Liver (tissue), 9 donors: ENCODE results near the gene KNDC1. TPM values are rescaled to one million over a fixed set of nuclear protein-coding genes. Genes with fewer than 3 reads are reported as not detected.

Experiments used
- DNase-seq: peaks from one replicate; pipeline ENCODE4 v3.0.0-alpha.2; 2017; ENCODE audit warnings: low spot score
- H3K27ac ChIP-seq, 2 donors: one replicate each; pipeline ENCODE4 v1.7.0; 2013; ENCODE audit warnings: inconsistent platforms in 2 of 2, low read length in 2 of 2, control low read depth in 1 of 2, low read depth in 1 of 2, mild to moderate bottlenecking in 1 of 2
- H3K27me3 ChIP-seq, 4 donors: one replicate each; pipeline versions ENCODE4 v1.6.1 to v1.7.0; 2013; ENCODE audit warnings: low read length in 3 of 4, inconsistent platforms in 1 of 4, mild to moderate bottlenecking in 1 of 4, moderate library complexity in 1 of 4; ENCODE audit not compliant: control insufficient read depth in 4 of 4, insufficient read depth in 4 of 4
- H3K36me3 ChIP-seq, 4 donors: one replicate each; pipeline versions ENCODE4 v1.6.1 to v1.7.0; 2013; ENCODE audit warnings: low read length in 3 of 4, mild to moderate bottlenecking in 3 of 4, low read depth in 1 of 4, moderate library complexity in 1 of 4; ENCODE audit not compliant: control insufficient read depth in 4 of 4, insufficient read depth in 3 of 4
- H3K4me1 ChIP-seq, 4 donors: one replicate each; pipeline versions ENCODE4 v1.6.1 to v1.7.0; 2013; ENCODE audit warnings: low read length in 3 of 4, mild to moderate bottlenecking in 3 of 4, moderate library complexity in 1 of 4; ENCODE audit not compliant: control insufficient read depth in 4 of 4, insufficient read depth in 4 of 4
- H3K4me3 ChIP-seq, 3 donors: one replicate each; pipeline versions ENCODE4 v1.6.1 to v1.7.0; 2013; ENCODE audit warnings: low read length in 3 of 3, control low read depth in 1 of 3, low read depth in 1 of 3, mild to moderate bottlenecking in 1 of 3
- H3K9ac ChIP-seq, 2 donors: one replicate each; pipeline ENCODE4 v1.7.0; 2013; ENCODE audit warnings: low read length in 2 of 2, mild to moderate bottlenecking in 2 of 2, moderate library complexity in 2 of 2, control low read depth in 1 of 2, low read depth in 1 of 2
- H3K9me3 ChIP-seq, 4 donors: one replicate each; pipeline versions ENCODE4 v1.6.1 to v1.7.0; 2013; ENCODE audit warnings: low read length in 3 of 4; ENCODE audit not compliant: control insufficient read depth in 4 of 4
- EGR1 ChIP-seq, 2 donors: IDR thresholded peaks; 2 replicates each; pipeline ENCODE4 v1.6.1; 2016 to 2018; ENCODE audit warnings: antibody characterized with exemption in 2 of 2, low read depth in 2 of 2
- FOXA1 ChIP-seq: IDR thresholded peaks from 2 replicates; pipeline ENCODE4 v1.6.1; 2016; ENCODE audit warnings: antibody characterized with exemption
- FOXA2 ChIP-seq: IDR thresholded peaks from 2 replicates; pipeline ENCODE4 v1.6.1; 2016; ENCODE audit warnings: antibody characterized with exemption
- GABPA ChIP-seq, 2 donors: IDR thresholded peaks in 1 of 2; conservative IDR thresholded peaks in 1 of 2; 2 replicates each; pipeline ENCODE4 v1.6.1; 2016; ENCODE audit warnings: antibody characterized with exemption in 2 of 2, mild to moderate bottlenecking in 1 of 2, moderate library complexity in 1 of 2
- HNF4A ChIP-seq, 2 donors: conservative IDR thresholded peaks; 2 replicates each; pipeline ENCODE4 v1.6.1; 2016; ENCODE audit warnings: antibody characterized with exemption in 2 of 2, mild to moderate bottlenecking in 2 of 2
- HNF4G ChIP-seq: IDR thresholded peaks from 2 replicates; pipeline ENCODE4 v1.6.1; 2016; ENCODE audit warnings: antibody characterized with exemption
- JUND ChIP-seq, 2 donors: IDR thresholded peaks; 2 replicates each; pipeline ENCODE4 v1.6.1; 2016; ENCODE audit warnings: antibody characterized with exemption in 2 of 2
- NR2F2 ChIP-seq: IDR thresholded peaks from 2 replicates; pipeline ENCODE4 v1.6.1; 2016; ENCODE audit warnings: antibody characterized with exemption
- RAD21 ChIP-seq, 2 donors: IDR thresholded peaks; 2 replicates each; pipeline ENCODE4 v1.6.1; 2016; ENCODE audit warnings: antibody characterized with exemption in 2 of 2, mild to moderate bottlenecking in 2 of 2
- RXRA ChIP-seq, 2 donors: IDR thresholded peaks; 2 replicates each; pipeline ENCODE4 v1.6.1; 2017 to 2018; ENCODE audit warnings: antibody characterized with exemption in 2 of 2, mild to moderate bottlenecking in 1 of 2
- SP1 ChIP-seq: IDR thresholded peaks from 2 replicates; pipeline ENCODE4 v1.6.1; 2018; ENCODE audit warnings: antibody characterized with exemption, mild to moderate bottlenecking
- TAF1 ChIP-seq: conservative IDR thresholded peaks from 2 replicates; pipeline ENCODE4 v1.6.1; 2016; ENCODE audit warnings: antibody characterized with exemption, mild to moderate bottlenecking
- YY1 ChIP-seq: IDR thresholded peaks from 2 replicates; pipeline ENCODE4 v1.6.1; 2016; ENCODE audit warnings: antibody characterized with exemption, mild to moderate bottlenecking
- WGBS: extraction: QIAGEN DNeasy Blood & Tissue Kit; methylation state at CpG from one replicate; pipeline ENCODE4 v1.1.7; 2013; 5-methylcytosine and 5-hydroxymethylcytosine counted together
- polyA plus RNA-seq, 2 donors: library from polyadenylated mRNA; stranded (reverse) in 1 of 2; unstranded in 1 of 2; fragments of 200-250 nt in 1 of 2; fragments of >200 nt in 1 of 2; fragmentation: Nextera tagmentation in 1 of 2; extraction: Ambion mirVana in 1 of 2; gene quantifications; one replicate each; pipeline versions ENCODE4 v1.2.1 to v1.2.3, GENCODE V29; 2013 to 2015
- total RNA-seq, 2 donors: library from RNA; depleted of rRNA; stranded (reverse); fragments of >200 nt; gene quantifications; one replicate each; pipeline ENCODE4 v1.2.3, GENCODE V29; 2014
- TF ChIP-seq, protein P1 (sequence below): IDR thresholded peaks from 2 replicates; pipeline ENCODE4 v1.6.1; 2016; ENCODE audit warnings: antibody characterized with exemption
- TF ChIP-seq, protein P2 (sequence below): IDR thresholded peaks from 2 replicates; pipeline ENCODE4 v1.6.1; 2016; ENCODE audit warnings: antibody characterized with exemption
- TF ChIP-seq, protein P3 (sequence below): IDR thresholded peaks from 2 replicates; pipeline ENCODE4 v1.6.1; 2016; ENCODE audit warnings: antibody characterized with exemption
- TF ChIP-seq, protein P4 (sequence below): IDR thresholded peaks from 2 replicates; pipeline ENCODE4 v1.6.1; 2016; ENCODE audit warnings: antibody characterized with exemption, mild to moderate bottlenecking
- TF ChIP-seq, protein P5 (sequence below): fragments of 150-350 bp; IDR thresholded peaks from 2 replicates; pipeline ENCODE4 v1.5.1; 2017; ENCODE audit warnings: improper control_type of control experiment, low read depth, low read length; ENCODE audit not compliant: missing input control
- donor health status: healthy.
- donor health status: healthy.
- donor health status: healthy.
- donor health status: healthy.
- donor health status: healthy.

The KNDC1 gene
- total and polyA plus RNA-seq, 4 donors: 0.53 to 12.9 (median 4.3) TPM

DNA sequence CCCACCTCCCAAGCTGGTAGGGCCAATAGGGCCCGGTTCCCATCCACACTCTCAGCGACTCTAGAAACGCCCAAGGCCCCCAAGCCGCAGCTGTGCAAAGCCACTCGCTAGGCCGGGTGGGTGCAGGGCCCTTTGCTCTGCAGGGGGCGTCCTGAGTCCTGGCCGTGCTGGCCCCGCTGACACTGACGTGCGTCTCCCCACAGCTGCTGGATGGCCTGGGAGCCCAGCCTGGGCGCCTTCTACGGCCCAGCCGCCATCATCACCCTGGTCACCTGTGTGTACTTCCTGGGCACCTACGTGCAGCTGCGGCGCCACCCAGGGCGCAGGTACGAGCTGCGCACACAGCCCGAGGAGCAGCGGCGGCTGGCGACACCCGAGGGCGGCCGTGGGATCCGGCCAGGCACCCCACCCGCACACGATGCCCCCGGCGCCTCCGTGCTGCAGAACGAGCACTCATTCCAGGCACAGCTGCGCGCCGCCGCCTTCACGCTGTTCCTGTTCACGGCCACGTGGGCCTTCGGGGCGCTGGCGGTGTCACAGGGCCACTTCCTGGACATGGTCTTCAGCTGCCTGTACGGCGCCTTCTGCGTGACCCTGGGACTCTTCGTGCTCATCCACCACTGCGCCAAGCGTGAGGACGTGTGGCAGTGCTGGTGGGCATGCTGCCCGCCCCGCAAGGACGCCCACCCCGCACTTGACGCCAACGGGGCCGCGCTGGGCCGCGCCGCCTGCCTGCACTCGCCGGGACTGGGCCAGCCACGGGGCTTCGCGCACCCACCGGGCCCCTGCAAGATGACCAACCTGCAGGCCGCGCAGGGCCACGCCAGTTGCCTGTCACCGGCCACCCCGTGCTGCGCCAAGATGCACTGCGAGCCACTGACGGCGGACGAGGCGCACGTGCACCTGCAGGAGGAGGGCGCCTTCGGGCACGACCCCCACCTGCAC lies 31.6 kb upstream of the KNDC1 start:
- no peaks in the 10 kb centered on the region for H3K4me1 ChIP-seq
- no peak overlapping the region for H3K9ac ChIP-seq
- H3K27ac ChIP-seq: no peak overlapping the region
- H3K4me3 ChIP-seq: no peak overlapping the region
- H3K9me3 ChIP-seq: no peaks in the 10 kb centered on the region
- no peak for TF ChIP-seq RAD21 (IDR thresholded peaks at IDR 0.05)
- TF ChIP-seq FOXA2: no peak
- TF ChIP-seq EGR1 (IDR thresholded peaks at IDR 0.05; ENCODE audit: low read depth in 2 of 2): no peak
- no peak for TF ChIP-seq JUND (IDR thresholded peaks at IDR 0.05)
- no peak for TF ChIP-seq HNF4G
- no peak for TF ChIP-seq GABPA (IDR thresholded peaks at IDR 0.05 in 1 of 2, conservative IDR thresholded peaks at IDR 0.05 in 1 of 2)
- no peak for TF ChIP-seq SP1
- no peak for TF ChIP-seq NR2F2
- TF ChIP-seq, protein P1, sequence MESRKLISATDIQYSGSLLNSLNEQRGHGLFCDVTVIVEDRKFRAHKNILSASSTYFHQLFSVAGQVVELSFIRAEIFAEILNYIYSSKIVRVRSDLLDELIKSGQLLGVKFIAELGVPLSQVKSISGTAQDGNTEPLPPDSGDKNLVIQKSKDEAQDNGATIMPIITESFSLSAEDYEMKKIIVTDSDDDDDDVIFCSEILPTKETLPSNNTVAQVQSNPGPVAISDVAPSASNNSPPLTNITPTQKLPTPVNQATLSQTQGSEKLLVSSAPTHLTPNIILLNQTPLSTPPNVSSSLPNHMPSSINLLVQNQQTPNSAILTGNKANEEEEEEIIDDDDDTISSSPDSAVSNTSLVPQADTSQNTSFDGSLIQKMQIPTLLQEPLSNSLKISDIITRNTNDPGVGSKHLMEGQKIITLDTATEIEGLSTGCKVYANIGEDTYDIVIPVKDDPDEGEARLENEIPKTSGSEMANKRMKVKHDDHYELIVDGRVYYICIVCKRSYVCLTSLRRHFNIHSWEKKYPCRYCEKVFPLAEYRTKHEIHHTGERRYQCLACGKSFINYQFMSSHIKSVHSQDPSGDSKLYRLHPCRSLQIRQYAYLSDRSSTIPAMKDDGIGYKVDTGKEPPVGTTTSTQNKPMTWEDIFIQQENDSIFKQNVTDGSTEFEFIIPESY: no peak
- TF ChIP-seq, protein P2, sequence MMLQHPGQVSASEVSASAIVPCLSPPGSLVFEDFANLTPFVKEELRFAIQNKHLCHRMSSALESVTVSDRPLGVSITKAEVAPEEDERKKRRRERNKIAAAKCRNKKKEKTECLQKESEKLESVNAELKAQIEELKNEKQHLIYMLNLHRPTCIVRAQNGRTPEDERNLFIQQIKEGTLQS: no peak
- no peak for TF ChIP-seq YY1
- TF ChIP-seq, protein P3, sequence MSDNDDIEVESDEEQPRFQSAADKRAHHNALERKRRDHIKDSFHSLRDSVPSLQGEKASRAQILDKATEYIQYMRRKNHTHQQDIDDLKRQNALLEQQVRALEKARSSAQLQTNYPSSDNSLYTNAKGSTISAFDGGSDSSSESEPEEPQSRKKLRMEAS: no peak
- no peak for TF ChIP-seq FOXA1
- no peak for TF ChIP-seq HNF4A (conservative IDR thresholded peaks at IDR 0.05)
- no peak for TF ChIP-seq TAF1
- TF ChIP-seq, protein P4, sequence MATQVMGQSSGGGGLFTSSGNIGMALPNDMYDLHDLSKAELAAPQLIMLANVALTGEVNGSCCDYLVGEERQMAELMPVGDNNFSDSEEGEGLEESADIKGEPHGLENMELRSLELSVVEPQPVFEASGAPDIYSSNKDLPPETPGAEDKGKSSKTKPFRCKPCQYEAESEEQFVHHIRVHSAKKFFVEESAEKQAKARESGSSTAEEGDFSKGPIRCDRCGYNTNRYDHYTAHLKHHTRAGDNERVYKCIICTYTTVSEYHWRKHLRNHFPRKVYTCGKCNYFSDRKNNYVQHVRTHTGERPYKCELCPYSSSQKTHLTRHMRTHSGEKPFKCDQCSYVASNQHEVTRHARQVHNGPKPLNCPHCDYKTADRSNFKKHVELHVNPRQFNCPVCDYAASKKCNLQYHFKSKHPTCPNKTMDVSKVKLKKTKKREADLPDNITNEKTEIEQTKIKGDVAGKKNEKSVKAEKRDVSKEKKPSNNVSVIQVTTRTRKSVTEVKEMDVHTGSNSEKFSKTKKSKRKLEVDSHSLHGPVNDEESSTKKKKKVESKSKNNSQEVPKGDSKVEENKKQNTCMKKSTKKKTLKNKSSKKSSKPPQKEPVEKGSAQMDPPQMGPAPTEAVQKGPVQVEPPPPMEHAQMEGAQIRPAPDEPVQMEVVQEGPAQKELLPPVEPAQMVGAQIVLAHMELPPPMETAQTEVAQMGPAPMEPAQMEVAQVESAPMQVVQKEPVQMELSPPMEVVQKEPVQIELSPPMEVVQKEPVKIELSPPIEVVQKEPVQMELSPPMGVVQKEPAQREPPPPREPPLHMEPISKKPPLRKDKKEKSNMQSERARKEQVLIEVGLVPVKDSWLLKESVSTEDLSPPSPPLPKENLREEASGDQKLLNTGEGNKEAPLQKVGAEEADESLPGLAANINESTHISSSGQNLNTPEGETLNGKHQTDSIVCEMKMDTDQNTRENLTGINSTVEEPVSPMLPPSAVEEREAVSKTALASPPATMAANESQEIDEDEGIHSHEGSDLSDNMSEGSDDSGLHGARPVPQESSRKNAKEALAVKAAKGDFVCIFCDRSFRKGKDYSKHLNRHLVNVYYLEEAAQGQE: no peak
- TF ChIP-seq, protein P5, sequence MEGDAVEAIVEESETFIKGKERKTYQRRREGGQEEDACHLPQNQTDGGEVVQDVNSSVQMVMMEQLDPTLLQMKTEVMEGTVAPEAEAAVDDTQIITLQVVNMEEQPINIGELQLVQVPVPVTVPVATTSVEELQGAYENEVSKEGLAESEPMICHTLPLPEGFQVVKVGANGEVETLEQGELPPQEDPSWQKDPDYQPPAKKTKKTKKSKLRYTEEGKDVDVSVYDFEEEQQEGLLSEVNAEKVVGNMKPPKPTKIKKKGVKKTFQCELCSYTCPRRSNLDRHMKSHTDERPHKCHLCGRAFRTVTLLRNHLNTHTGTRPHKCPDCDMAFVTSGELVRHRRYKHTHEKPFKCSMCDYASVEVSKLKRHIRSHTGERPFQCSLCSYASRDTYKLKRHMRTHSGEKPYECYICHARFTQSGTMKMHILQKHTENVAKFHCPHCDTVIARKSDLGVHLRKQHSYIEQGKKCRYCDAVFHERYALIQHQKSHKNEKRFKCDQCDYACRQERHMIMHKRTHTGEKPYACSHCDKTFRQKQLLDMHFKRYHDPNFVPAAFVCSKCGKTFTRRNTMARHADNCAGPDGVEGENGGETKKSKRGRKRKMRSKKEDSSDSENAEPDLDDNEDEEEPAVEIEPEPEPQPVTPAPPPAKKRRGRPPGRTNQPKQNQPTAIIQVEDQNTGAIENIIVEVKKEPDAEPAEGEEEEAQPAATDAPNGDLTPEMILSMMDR: no peak
- TF ChIP-seq RXRA (IDR thresholded peaks at IDR 0.05): no peak
- no peaks in the 10 kb centered on the region for H3K27me3 ChIP-seq
- no peaks in the 10 kb centered on the region for H3K36me3 ChIP-seq
- no peak for DNase-seq
- 97% methylated on average over 83 of the region's 83 CpGs for WGBS
